HepG2 (cell line): ENCODE results near the gene BTK. TPM values are rescaled to one million over a fixed set of nuclear protein-coding genes. Genes with fewer than 3 reads are reported as not detected.

Source experiments
- ATAC-seq: fragments of 200-7000 bp; cut with Tn5 transposase; 3 replicates; pipeline ENCODE4 v1.9.1; 2020; ENCODE audit warnings: mild to moderate bottlenecking, moderate library complexity
- BruUV-seq: library from RNA; stranded (reverse); fragments of 400-500 nt; replicated peaks from 2 replicates; lab custom pipeline; 2021; lab: Mats Ljungman, UMichigan
- CTCF ChIA-PET: fragments of 300-600 bp; formaldehyde crosslinking; extraction: SDS; loops from one replicate; lab custom pipeline; 2021; ENCODE audit warnings: low total read pairs, inconsistent platforms, low intra/inter-chr PET ratio; lab: Yijun Ruan, JAX
- POLR2A ChIA-PET: fragments of 350-600 bp; sonication (Branson Sonifier 250); formaldehyde crosslinking; loops from one replicate; lab custom pipeline; 2020; ENCODE audit warnings: antibody characterized with exemption, inconsistent platforms; lab: Yijun Ruan, JAX
- DNase-seq: peaks from one replicate; pipeline ENCODE4 v3.0.0-alpha.2; 2015; ENCODE audit warnings: low spot score
- FAIRE-seq: peaks from 3 replicates; lab custom pipeline; 2011; peaks lifted over from hg19 to GRCh38; lab: Jason Lieb, UNC
- H2AFZ ChIP-seq: one replicate; pipeline ENCODE4 v1.6.1; 2011; ENCODE audit warnings: low read length, inconsistent platforms
- H3K27ac ChIP-seq: fragments of 300-600 bp; 3 replicates; pipeline ENCODE4 v1.8.0; 2011; ENCODE audit warnings: mixed run types, mild to moderate bottlenecking, mixed read lengths, low read length, inconsistent platforms; ENCODE audit not compliant: insufficient read depth; ENCODE audit errors: extremely low read length
- H3K27me3 ChIP-seq, 2 experiments: fragments of 200-600 bp in 1 of 2; 2 replicates in 1 of 2; 3 replicates in 1 of 2; pipeline versions ENCODE4 v1.6.0 to v1.8.0; 2011; ENCODE audit warnings: low read length in 2 of 2, mild to moderate bottlenecking in 2 of 2, moderate library complexity in 2 of 2, inconsistent platforms in 1 of 2; ENCODE audit not compliant: insufficient read depth in 2 of 2, control insufficient read depth in 1 of 2
- H3K36me3 ChIP-seq, 2 experiments: fragments of 200-600 bp in 1 of 2; replicated peaks in 1 of 2; 2 replicates in 1 of 2; 3 replicates in 1 of 2; pipeline versions ENCODE4 v1.5.1 to v1.8.0; 2011; ENCODE audit warnings: low read length in 2 of 2, inconsistent platforms in 1 of 2; ENCODE audit not compliant: insufficient read depth in 2 of 2, control insufficient read depth in 1 of 2
- H3K4me1 ChIP-seq: 2 replicates; pipeline ENCODE4 v1.5.1; 2012; ENCODE audit warnings: low read length, inconsistent platforms; ENCODE audit not compliant: insufficient read depth
- H3K4me2 ChIP-seq: 2 replicates; pipeline ENCODE4 v1.6.0; 2011; ENCODE audit warnings: low read depth, low read length, inconsistent platforms
- H3K4me3 ChIP-seq, 3 experiments: fragments of 200-600 bp in 1 of 3; sonication (generic), shearing (Covaris generic) in 1 of 3; replicated peaks in 1 of 3; 2 replicates each; pipeline ENCODE4 v1.5.1; 2011 to 2016; ENCODE audit warnings: low read length in 3 of 3, inconsistent platforms in 2 of 3, low read depth in 2 of 3, mild to moderate bottlenecking in 2 of 3, control low read depth in 1 of 3, mixed read lengths in 1 of 3; ENCODE audit not compliant: insufficient read depth in 1 of 3
- H3K79me2 ChIP-seq: one replicate; pipeline ENCODE4 v1.6.1; 2011; ENCODE audit warnings: low read length, inconsistent platforms; ENCODE audit not compliant: insufficient read depth
- H3K9ac ChIP-seq: 2 replicates; pipeline ENCODE4 v1.6.0; 2011; ENCODE audit warnings: mild to moderate bottlenecking, low read depth, low read length, inconsistent platforms; ENCODE audit not compliant: insufficient read depth
- H3K9me3 ChIP-seq: 2 replicates; pipeline ENCODE4 v1.5.1; 2012; ENCODE audit warnings: mild to moderate bottlenecking, low read length
- H4K20me1 ChIP-seq: 2 replicates; pipeline ENCODE4 v1.6.0; 2011; ENCODE audit warnings: inconsistent platforms, mild to moderate bottlenecking, low read length, moderate library complexity; ENCODE audit not compliant: insufficient read depth
- RXRA ChIP-seq: sonication (generic); formaldehyde crosslinking; IDR thresholded peaks from 2 replicates; pipeline ENCODE4 v1.5.1; 2020; ENCODE audit warnings: missing genetic modification reagents
- SOX5 ChIP-seq: IDR thresholded peaks from 2 replicates; pipeline ENCODE4 v1.6.1; 2016; ENCODE audit warnings: borderline replicate concordance
- ZBTB7A ChIP-seq: sonication (generic); formaldehyde crosslinking; IDR thresholded peaks from 2 replicates; pipeline ENCODE4 v1.8.0; 2022; ENCODE audit warnings: mild to moderate bottlenecking, missing genetic modification reagents
- ZNF224 ChIP-seq: sonication (generic); formaldehyde crosslinking; IDR thresholded peaks from 2 replicates; pipeline ENCODE4 v1.5.0; 2020; ENCODE audit warnings: mild to moderate bottlenecking, missing genetic modification reagents
- ZSCAN22 ChIP-seq: sonication (generic); formaldehyde crosslinking; IDR thresholded peaks from 2 replicates; pipeline ENCODE4 v1.4.0; 2020; ENCODE audit warnings: mild to moderate bottlenecking, missing genetic modification reagents
- WGBS: methylation state at CpG from one replicate; pipeline ENCODE4 v1.1.6; 2017; ENCODE audit warnings: low lambda C conversion rate; 5-methylcytosine and 5-hydroxymethylcytosine counted together
- in situ Hi-C: cut with HindIII; loops from 2 replicates; pipeline ENCODE4 v1.10.0; 2017; ENCODE audit warnings: low pct_unique_long_range_greater_than_20kb; ENCODE audit not compliant: extremely low pct_ligation_motif_present
- intact Hi-C: fragments of 100-400 bp; cut with micrococcal nuclease; formaldehyde crosslinking; loops from one replicate; pipeline ENCODE4 v1.10.0; 2022; ENCODE audit not compliant: unreplicated experiment
- polyA plus RNA-seq, 8 experiments: library from polyadenylated mRNA; depleted of rRNA in 3 of 8; stranded (reverse) in 7 of 8; unstranded in 1 of 8; fragments of >200 nt; fragmentation: Illumina TruSeq in 4 of 8; extraction: Trizol in 4 of 8; gene quantifications; 2 replicates each; pipeline versions ENCODE4 v1.2.1 to v1.2.3, GENCODE V29; 2011 to 2016; ENCODE audit warnings: low read depth in 4 of 8, missing spikeins in 1 of 8, mixed read lengths in 1 of 8; ENCODE audit not compliant: insufficient read depth in 1 of 8
- total RNA-seq, 5 experiments: library from RNA; depleted of rRNA; stranded (reverse); fragments of >200 nt; fragmentation: Illumina TruSeq; extraction: Trizol; gene quantifications; 2 replicates each; pipeline ENCODE4 v1.2.3, GENCODE V29; 2016; ENCODE audit warnings: low read depth in 1 of 5
- TF ChIP-seq, protein P1 (sequence below): sonication (generic); formaldehyde crosslinking; IDR thresholded peaks from 2 replicates; pipeline ENCODE4 v1.5.0; 2020; ENCODE audit warnings: mild to moderate bottlenecking, missing genetic modification reagents

The BTK gene
- total and polyA plus RNA-seq, 2 of the 13 experiments (the other 11 are each of a cell fraction or from before 2014, with no cell fraction given), result not detected

DNA sequence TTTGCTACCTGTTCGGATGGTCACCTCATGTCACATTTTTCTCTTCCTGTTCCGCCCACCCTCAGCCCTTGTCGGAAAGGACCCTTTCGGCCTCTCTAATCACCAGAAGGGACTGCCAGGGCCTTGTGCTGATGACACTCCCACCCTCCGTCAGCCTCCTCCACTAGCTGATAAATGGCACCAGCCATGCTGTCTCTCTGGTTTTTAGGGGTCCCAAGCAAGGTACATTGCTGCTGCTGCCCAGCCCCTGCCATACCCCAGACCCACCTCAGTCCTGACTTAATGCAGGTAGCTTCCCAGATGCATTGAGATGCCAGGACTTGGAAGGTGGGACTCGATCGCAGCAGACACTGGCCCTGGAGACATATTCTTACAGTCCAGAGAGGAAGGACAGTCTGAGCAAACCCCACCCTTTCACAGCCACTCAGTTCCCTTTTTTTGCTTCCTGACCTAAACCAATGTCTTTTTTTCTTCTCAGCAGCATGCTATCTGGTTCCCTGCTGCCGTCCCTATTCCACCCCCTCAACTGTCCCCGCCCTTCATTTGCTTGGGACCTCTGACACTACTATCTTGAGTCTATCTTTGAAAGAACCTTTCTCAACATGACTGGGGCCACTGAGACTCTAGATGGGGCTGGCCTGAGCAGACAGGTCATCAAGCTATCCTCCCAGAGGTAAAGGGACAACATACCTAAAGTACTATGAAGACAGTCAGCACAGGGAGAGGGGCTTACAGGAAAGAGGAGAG is at the start of gene BTK (continued):
- TF ChIP-seq, protein P1, sequence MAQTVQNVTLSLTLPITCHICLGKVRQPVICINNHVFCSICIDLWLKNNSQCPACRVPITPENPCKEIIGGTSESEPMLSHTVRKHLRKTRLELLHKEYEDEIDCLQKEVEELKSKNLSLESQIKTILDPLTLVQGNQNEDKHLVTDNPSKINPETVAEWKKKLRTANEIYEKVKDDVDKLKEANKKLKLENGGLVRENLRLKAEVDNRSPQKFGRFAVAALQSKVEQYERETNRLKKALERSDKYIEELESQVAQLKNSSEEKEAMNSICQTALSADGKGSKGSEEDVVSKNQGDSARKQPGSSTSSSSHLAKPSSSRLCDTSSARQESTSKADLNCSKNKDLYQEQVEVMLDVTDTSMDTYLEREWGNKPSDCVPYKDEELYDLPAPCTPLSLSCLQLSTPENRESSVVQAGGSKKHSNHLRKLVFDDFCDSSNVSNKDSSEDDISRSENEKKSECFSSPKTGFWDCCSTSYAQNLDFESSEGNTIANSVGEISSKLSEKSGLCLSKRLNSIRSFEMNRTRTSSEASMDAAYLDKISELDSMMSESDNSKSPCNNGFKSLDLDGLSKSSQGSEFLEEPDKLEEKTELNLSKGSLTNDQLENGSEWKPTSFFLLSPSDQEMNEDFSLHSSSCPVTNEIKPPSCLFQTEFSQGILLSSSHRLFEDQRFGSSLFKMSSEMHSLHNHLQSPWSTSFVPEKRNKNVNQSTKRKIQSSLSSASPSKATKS, result no peak
- TF ChIP-seq ZBTB7A (CRISPR knock-in tag), result no peak
- TF ChIP-seq, all 625 proteins: peak for 0

DNA sequence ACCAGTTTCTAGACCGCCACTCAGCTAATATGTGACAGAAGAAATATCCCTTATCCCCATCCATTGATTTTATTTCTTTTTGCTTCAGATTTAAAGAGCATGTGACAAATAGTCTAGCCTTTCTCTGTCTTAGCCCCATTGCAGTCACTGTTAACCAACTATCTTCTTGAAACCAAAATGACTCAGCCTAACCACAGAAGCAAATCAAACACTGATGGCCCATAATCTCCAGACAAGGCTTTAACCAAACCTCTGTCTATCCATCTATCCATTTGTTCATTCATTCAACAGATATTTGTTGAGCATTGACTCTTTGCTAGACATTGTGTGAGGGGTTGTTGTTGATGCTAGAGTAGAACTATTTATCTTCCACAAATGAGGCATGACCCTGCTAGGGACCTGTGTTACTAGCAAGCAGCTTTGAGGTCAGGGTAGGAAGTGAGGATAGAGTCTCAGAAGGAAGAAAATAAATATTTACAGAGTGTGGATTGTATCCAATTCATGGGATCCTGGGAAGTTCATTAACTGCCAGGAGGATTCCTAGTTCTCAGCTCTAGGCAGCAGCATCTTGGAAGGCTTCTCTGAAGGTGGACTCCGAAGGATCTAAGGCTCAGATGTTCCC is 44.6 kb upstream of the BTK start:
- no peaks in the 10 kb centered on the region for H3K36me3 ChIP-seq
- CTCF ChIA-PET, result no interaction called here
- in situ Hi-C loops, result no loop called here
- H3K9me3 ChIP-seq, result no peaks in the 10 kb centered on the region
- ATAC-seq (no peak), FAIRE-seq (no peak), DNase-seq (no peak)
- no peak overlapping the region for H3K27ac ChIP-seq
- POLR2A ChIA-PET, result no interaction called here
- 85% methylated on average over 2 of the region's 2 CpGs for WGBS
- no peak overlapping the region for H3K4me3 ChIP-seq
- no peaks in the 10 kb centered on the region for H4K20me1 ChIP-seq
- no peak overlapping the region for H2AFZ ChIP-seq
- intact Hi-C loops, result no loop called here
- H3K9ac ChIP-seq, result no peak overlapping the region
- no peaks in the 10 kb centered on the region for H3K27me3 ChIP-seq
- H3K4me1 ChIP-seq, result no peaks in the 10 kb centered on the region
- TF ChIP-seq ZNF224 (no peak), RXRA (CRISPR knock-in tag) (no peak), ZSCAN22 (CRISPR knock-in tag) (no peak), SOX5 (CRISPR knock-in tag) (no peak)
- no peaks in the 10 kb centered on the region for H3K79me2 ChIP-seq
- no peak overlapping the region for H3K4me2 ChIP-seq
- no TSS peak for BruUV-seq
